AG10803 (cell line): Measurements from ENCODE around the gene POLR2F.
"Not testable (repeated sequence)": the region's sequence is repeated elsewhere in the genome, so short reads cannot be mapped to it uniquely, and the experiment has no call there.

Source experiments
- DNase-seq: peaks from one replicate; pipeline ENCODE4 v3.0.0; 2010; ENCODE audit warnings: low read depth
- H3K4me3 ChIP-seq: 2 replicates; pipeline ENCODE4 v1.5.1; 2011; ENCODE audit warnings: mild to moderate bottlenecking, low read length, control low read depth
- TF ChIP-seq, protein P1 (sequence below): conservative IDR thresholded peaks from 2 replicates; pipeline ENCODE4 v1.5.1; 2011; ENCODE audit warnings: mild to moderate bottlenecking, low read length, control low read depth, inconsistent platforms

POLR2F gene

DNA sequence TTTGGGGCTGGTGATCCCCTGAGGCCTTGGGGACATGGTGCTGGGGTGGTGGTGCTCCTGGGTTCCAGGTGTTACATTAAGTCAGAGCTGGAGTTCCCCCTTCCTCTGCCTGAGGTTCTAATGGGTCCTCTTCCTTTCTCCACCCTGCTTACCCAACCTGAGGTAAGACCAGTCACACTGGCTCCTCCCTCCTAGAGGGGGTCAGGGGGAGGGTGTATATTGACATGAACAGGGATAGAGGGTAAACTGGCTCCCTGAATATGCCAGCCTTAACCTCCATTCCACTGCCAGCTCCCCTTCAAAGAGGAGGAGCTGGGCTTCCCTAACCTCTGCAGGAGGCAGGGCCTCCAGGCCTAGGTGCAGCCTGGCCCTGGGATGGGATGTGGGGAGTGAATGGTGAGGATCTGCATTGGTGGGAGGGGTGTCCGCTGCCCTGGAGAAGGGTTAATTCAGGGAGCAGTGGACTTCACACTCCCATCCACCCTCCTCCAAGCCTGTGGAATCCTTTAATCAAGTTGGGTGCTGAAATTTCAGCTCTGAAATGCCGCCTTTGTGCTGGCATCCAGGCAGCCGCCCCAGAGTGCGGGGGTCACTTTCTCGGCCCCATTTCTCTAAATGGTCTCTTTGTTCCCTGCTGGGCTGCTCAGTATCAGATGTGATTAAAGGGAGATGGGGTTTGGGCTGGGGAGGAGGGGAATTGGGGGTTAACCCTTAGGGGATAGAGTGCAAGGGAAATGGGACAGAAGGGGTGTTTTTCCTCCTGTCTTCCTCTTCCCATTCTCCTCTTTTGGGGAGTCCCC, 15.2 kb downstream of the POLR2F start:
- TF ChIP-seq, protein P1, sequence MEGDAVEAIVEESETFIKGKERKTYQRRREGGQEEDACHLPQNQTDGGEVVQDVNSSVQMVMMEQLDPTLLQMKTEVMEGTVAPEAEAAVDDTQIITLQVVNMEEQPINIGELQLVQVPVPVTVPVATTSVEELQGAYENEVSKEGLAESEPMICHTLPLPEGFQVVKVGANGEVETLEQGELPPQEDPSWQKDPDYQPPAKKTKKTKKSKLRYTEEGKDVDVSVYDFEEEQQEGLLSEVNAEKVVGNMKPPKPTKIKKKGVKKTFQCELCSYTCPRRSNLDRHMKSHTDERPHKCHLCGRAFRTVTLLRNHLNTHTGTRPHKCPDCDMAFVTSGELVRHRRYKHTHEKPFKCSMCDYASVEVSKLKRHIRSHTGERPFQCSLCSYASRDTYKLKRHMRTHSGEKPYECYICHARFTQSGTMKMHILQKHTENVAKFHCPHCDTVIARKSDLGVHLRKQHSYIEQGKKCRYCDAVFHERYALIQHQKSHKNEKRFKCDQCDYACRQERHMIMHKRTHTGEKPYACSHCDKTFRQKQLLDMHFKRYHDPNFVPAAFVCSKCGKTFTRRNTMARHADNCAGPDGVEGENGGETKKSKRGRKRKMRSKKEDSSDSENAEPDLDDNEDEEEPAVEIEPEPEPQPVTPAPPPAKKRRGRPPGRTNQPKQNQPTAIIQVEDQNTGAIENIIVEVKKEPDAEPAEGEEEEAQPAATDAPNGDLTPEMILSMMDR, result no peak
- no peak for DNase-seq
- no peak overlapping the region for H3K4me3 ChIP-seq

GRCh38 chr22:37970864-37971263, 17.4 kb downstream of the POLR2F start:
- DNase-seq, result no peak
- no peak overlapping the region for H3K4me3 ChIP-seq
- TF ChIP-seq, protein P1, result no peak

DNA sequence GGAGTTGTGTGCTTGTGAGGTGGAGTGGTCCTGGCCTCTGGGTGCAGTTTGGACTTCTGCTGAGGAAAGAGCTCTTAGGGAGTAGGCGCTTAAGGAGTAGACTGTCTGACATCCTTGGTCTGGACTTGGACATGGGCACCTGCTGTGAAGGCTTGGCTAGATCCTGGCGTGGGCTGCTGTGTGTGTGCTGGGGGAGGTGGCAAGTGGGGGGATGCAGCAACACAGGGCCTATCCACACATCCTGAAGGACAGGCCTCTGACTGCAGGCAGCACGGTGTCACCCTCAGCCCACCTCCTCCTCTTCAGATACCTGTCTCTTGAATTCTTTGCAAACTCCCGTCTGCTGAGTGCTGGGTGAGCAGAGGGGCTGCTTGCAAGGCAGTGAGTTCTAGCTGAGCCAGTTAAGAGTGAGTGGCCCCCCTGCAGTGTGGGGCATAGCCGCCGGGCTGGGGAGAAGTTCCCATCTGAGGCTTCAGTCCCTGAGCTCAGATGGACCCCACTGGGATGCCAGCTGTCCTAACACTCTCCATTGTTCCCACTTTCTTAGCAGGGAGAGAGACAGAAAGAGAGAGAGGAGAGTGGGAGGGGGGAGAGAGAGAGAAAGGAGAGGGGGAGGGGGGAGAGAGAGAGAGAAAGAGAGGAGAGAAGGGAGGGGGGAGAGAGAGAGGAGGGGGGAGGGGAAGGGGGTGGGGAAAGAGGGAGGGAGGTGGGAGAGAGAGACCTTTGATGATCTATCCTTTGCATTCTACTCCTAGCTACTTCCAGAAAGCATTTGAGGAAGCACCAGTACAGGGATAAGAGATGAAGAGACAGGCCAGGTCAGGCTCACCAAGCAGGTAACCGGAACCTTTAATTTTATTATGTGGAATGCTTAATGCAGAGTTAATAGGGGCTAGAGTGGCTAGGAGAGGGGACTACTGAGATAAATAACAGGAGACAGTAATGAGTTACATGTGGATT, 18.3 kb downstream of the POLR2F start:
- no peak for DNase-seq
- TF ChIP-seq, protein P1, result no peak
- H3K4me3 ChIP-seq, result no peak overlapping the region

GRCh38 chr22:37972527-37972926, 19.0 kb downstream of the POLR2F start:
- no peak for DNase-seq
- H3K4me3 ChIP-seq, result no peak overlapping the region
- TF ChIP-seq, protein P1, result no peak

DNA sequence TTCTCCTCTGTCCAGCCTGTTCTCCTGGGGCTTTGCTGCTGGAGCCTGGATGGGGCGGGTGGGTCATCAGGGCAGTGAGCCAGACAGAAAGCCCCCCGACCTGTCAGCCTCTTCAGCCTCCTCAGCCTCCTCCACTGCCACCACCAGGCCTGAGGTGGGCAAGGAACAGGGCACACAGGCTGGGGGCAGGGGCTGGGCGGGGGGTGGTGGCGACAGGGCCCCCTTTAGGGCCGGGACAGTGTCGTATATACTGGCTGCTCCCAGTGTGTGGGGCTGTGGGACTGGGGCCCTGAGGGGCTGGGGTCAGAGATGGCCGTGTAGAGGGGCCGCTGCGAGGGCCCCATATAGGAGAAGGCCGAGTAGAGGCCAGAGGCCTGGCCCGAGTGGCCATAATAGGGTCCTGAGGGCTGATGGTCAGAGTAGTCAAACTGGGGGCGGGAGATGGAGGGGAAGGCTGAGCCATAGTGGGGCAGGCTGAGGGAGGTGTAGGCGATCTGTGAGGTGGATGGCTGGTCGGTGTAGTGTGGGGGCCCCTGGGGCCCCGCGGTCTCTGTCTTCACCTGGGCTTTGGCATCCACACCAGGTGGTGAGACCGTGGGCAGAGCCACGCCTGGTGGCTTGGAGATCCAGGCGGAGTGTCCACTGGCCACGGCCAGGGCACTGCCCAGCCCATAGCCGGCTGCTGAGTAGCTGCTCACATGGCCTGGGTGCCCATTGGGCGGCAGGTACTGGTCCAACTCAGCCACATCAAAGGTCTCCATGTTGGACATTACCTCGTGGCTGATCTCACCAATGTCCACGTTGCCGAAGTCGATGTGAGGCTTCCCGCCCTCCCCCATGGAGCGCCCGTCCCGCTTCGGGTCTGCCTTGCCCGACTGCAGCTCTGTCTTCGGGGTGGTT, 20.0 kb downstream of the POLR2F start:
- no peak overlapping the region for H3K4me3 ChIP-seq
- no peak for DNase-seq
- TF ChIP-seq, protein P1, result no peak

GRCh38 chr22:37975153-37975552, 21.7 kb downstream of the POLR2F start:
- TF ChIP-seq, protein P1, result no peak
- no peak overlapping the region for H3K4me3 ChIP-seq
- no peak for DNase-seq

- not testable (repeated sequence) for DNase-seq, H3K4me3 ChIP-seq
These were observed 22.5 kb downstream of the POLR2F start for GRCh38 chr22:37976022-37976421.
